ENCODE measurements around the gene ATP11A. TPM values are rescaled to one million over a fixed set of nuclear protein-coding genes. Genes with fewer than 3 reads are reported as not detected.

The ATP11A gene
- total and polyA plus RNA-seq, 2 experiments from 2014 or later: 12.3 to 52.6 TPM

DNA sequence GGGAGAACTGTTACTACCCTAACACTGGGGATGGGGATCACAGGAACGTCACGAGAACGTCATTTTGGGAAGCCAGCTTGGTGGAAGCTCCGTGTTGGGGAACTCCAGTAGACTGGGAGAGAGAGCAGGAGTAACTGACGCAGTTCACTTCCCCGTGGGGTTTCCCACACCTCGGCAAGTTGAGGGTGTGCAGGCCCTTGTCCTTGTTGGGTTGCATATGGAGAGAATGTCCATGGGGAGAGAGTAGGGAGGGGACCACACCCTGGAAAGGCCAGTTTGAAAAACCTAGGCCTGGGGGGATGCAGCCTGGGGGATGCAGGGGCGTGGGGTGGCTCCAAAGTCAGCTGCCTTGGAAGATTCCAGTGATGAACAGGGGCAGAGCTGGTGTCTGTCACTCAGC lies 228.4 kb downstream of the ATP11A start (continued):
- TF ChIP-seq, protein P1, sequence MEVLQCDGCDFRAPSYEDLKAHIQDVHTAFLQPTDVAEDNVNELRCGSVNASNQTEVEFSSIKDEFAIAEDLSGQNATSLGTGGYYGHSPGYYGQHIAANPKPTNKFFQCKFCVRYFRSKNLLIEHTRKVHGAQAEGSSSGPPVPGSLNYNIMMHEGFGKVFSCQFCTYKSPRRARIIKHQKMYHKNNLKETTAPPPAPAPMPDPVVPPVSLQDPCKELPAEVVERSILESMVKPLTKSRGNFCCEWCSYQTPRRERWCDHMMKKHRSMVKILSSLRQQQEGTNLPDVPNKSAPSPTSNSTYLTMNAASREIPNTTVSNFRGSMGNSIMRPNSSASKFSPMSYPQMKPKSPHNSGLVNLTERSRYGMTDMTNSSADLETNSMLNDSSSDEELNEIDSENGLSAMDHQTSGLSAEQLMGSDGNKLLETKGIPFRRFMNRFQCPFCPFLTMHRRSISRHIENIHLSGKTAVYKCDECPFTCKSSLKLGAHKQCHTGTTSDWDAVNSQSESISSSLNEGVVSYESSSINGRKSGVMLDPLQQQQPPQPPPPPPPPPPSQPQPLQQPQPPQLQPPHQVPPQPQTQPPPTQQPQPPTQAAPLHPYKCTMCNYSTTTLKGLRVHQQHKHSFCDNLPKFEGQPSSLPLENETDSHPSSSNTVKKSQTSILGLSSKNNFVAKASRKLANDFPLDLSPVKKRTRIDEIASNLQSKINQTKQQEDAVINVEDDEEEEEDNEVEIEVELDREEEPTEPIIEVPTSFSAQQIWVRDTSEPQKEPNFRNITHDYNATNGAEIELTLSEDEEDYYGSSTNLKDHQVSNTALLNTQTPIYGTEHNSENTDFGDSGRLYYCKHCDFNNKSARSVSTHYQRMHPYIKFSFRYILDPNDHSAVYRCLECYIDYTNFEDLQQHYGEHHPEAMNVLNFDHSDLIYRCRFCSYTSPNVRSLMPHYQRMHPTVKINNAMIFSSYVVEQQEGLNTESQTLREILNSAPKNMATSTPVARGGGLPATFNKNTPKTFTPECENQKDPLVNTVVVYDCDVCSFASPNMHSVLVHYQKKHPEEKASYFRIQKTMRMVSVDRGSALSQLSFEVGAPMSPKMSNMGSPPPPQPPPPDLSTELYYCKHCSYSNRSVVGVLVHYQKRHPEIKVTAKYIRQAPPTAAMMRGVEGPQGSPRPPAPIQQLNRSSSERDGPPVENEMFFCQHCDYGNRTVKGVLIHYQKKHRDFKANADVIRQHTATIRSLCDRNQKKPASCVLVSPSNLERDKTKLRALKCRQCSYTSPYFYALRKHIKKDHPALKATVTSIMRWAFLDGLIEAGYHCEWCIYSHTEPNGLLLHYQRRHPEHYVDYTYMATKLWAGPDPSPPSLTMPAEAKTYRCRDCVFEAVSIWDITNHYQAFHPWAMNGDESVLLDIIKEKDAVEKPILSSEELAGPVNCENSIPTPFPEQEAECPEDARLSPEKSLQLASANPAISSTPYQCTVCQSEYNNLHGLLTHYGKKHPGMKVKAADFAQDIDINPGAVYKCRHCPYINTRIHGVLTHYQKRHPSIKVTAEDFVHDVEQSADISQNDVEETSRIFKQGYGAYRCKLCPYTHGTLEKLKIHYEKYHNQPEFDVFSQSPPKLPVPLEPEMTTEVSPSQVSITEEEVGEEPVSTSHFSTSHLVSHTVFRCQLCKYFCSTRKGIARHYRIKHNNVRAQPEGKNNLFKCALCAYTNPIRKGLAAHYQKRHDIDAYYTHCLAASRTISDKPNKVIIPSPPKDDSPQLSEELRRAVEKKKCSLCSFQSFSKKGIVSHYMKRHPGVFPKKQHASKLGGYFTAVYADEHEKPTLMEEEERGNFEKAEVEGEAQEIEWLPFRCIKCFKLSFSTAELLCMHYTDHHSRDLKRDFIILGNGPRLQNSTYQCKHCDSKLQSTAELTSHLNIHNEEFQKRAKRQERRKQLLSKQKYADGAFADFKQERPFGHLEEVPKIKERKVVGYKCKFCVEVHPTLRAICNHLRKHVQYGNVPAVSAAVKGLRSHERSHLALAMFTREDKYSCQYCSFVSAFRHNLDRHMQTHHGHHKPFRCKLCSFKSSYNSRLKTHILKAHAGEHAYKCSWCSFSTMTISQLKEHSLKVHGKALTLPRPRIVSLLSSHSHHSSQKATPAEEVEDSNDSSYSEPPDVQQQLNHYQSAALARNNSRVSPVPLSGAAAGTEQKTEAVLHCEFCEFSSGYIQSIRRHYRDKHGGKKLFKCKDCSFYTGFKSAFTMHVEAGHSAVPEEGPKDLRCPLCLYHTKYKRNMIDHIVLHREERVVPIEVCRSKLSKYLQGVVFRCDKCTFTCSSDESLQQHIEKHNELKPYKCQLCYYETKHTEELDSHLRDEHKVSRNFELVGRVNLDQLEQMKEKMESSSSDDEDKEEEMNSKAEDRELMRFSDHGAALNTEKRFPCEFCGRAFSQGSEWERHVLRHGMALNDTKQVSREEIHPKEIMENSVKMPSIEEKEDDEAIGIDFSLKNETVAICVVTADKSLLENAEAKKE (CRISPR knock-in tag; IDR thresholded peaks at IDR 0.05): no peak
- no peak for TF ChIP-seq EZH2phosphoT487 (IDR thresholded peaks at IDR 0.05; ENCODE audit: unreplicated experiment)
- TF ChIP-seq, protein P2, sequence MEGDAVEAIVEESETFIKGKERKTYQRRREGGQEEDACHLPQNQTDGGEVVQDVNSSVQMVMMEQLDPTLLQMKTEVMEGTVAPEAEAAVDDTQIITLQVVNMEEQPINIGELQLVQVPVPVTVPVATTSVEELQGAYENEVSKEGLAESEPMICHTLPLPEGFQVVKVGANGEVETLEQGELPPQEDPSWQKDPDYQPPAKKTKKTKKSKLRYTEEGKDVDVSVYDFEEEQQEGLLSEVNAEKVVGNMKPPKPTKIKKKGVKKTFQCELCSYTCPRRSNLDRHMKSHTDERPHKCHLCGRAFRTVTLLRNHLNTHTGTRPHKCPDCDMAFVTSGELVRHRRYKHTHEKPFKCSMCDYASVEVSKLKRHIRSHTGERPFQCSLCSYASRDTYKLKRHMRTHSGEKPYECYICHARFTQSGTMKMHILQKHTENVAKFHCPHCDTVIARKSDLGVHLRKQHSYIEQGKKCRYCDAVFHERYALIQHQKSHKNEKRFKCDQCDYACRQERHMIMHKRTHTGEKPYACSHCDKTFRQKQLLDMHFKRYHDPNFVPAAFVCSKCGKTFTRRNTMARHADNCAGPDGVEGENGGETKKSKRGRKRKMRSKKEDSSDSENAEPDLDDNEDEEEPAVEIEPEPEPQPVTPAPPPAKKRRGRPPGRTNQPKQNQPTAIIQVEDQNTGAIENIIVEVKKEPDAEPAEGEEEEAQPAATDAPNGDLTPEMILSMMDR (conservative IDR thresholded peaks at IDR 0.05; ENCODE audit: low read depth in 2 of 2): no peak

DNA sequence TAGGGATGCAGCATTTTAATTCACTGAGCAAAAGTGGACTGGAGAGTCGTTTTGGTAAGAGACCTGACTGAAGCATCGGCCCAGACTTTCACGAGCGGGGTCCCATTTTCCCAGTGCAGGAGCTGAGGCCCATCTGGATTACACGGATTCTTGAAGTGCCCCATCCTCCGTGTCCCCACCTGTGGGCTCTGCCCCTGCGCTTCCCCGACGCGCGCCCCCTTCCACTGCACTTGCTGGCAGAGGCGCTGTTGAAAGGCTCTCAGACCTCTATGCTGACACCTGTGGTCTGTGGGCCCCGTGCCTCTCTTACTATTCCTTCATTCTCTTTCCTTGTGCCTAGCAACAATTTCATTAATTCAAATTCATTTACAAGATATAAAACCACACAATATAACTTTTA lies 228.9 kb downstream of the ATP11A start:
- Histone ChIP-seq H3K4me2 (no peak overlapping the region), H3K27me3 (ENCODE audit: insufficient read depth) (no peaks in the 10 kb centered on the region), H4K20me1 (replicated peaks; ENCODE audit: insufficient read depth) (no peaks in the 10 kb centered on the region), H3K4me3 (no peak overlapping the region), H3K36me3 (ENCODE audit: insufficient read depth) (no peaks in the 10 kb centered on the region), H2AFZ (no peak overlapping the region), H3F3A (replicated peaks; ENCODE audit: low read depth) (no peaks in the 10 kb centered on the region), H3K79me2 (replicated peaks; ENCODE audit: insufficient read depth) (no peaks in the 10 kb centered on the region), H3K4me1 (ENCODE audit: insufficient read depth) (peaks cover 4% of the 10 kb centered on the region; the same call in 1 of the 2 replicates), H3K9me2 (ENCODE audit: insufficient read depth) (no peaks in the 10 kb centered on the region), H3K27ac (ENCODE audit: low read depth) (no peak overlapping the region)
- Mint-ChIP-seq H3K4me3 (no peak overlapping the region), H3K27ac (no peak overlapping the region), H3K4me1 (peaks cover 24% of the 10 kb centered on the region), H3K27me3 (ENCODE audit: insufficient read depth, low read depth, poor library complexity) (peaks cover 5% of the 10 kb centered on the region), H3K36me3 (ENCODE audit: low read depth) (peaks cover 3% of the 10 kb centered on the region; the same call in 2 of the 3 replicates), H3K9me3 (no peaks in the 10 kb centered on the region)
- ATAC-seq (0 out of 3 replicates have a peak, but pooled peaks have one; percentile 22), DNase-seq (ENCODE audit: low spot score) (no peak)
- TF ChIP-seq NANOG (IDR thresholded peaks at IDR 0.05; ENCODE audit: borderline replicate concordance) (no peak), CREB1 (CRISPR knock-in tag; IDR thresholded peaks at IDR 0.05; ENCODE audit: low read depth) (no peak), EZH2phosphoT487 (IDR thresholded peaks at IDR 0.05; ENCODE audit: unreplicated experiment) (no peak), ZNF114 (CRISPR knock-in tag; IDR thresholded peaks at IDR 0.05) (no peak), JUNB (IDR thresholded peaks at IDR 0.05; ENCODE audit: unreplicated experiment) (no peak), EZH2 (IDR thresholded peaks at IDR 0.05; ENCODE audit: low read depth, unreplicated experiment) (no peak)
- TF ChIP-seq, protein P3, sequence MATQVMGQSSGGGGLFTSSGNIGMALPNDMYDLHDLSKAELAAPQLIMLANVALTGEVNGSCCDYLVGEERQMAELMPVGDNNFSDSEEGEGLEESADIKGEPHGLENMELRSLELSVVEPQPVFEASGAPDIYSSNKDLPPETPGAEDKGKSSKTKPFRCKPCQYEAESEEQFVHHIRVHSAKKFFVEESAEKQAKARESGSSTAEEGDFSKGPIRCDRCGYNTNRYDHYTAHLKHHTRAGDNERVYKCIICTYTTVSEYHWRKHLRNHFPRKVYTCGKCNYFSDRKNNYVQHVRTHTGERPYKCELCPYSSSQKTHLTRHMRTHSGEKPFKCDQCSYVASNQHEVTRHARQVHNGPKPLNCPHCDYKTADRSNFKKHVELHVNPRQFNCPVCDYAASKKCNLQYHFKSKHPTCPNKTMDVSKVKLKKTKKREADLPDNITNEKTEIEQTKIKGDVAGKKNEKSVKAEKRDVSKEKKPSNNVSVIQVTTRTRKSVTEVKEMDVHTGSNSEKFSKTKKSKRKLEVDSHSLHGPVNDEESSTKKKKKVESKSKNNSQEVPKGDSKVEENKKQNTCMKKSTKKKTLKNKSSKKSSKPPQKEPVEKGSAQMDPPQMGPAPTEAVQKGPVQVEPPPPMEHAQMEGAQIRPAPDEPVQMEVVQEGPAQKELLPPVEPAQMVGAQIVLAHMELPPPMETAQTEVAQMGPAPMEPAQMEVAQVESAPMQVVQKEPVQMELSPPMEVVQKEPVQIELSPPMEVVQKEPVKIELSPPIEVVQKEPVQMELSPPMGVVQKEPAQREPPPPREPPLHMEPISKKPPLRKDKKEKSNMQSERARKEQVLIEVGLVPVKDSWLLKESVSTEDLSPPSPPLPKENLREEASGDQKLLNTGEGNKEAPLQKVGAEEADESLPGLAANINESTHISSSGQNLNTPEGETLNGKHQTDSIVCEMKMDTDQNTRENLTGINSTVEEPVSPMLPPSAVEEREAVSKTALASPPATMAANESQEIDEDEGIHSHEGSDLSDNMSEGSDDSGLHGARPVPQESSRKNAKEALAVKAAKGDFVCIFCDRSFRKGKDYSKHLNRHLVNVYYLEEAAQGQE (IDR thresholded peaks at IDR 0.05; ENCODE audit: unreplicated experiment): no peak
- TF ChIP-seq, protein P4, sequence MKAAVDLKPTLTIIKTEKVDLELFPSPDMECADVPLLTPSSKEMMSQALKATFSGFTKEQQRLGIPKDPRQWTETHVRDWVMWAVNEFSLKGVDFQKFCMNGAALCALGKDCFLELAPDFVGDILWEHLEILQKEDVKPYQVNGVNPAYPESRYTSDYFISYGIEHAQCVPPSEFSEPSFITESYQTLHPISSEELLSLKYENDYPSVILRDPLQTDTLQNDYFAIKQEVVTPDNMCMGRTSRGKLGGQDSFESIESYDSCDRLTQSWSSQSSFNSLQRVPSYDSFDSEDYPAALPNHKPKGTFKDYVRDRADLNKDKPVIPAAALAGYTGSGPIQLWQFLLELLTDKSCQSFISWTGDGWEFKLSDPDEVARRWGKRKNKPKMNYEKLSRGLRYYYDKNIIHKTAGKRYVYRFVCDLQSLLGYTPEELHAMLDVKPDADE (IDR thresholded peaks at IDR 0.05): no peak

All from GM23338 (cell line).